Measurements from ENCODE around the gene CD58.

The CD58 gene

GRCh38 chr1:116538544-116538943 lies 32.3 kb downstream of the CD58 start:
- no peak for DNase-seq

- DNase-seq: no peak
These were observed 32.9 kb downstream of the CD58 start for GRCh38 chr1:116537898-116538297.

- DNase-seq: no peak
These were observed 33.6 kb downstream of the CD58 start for GRCh38 chr1:116537040-116537831.

- DNase-seq: no peak
These were observed 36.6 kb downstream of the CD58 start for GRCh38 chr1:116534014-116534739.

- DNase-seq: no peak
These were observed 37.4 kb downstream of the CD58 start for GRCh38 chr1:116533429-116533820.

- no peak for DNase-seq
These were observed 38.0 kb downstream of the CD58 start for GRCh38 chr1:116532671-116533428.

GRCh38 chr1:116531917-116532316 lies 38.9 kb downstream of the CD58 start:
- DNase-seq: no peak

GRCh38 chr1:116529681-116530080 lies 41.1 kb downstream of the CD58 start:
- DNase-seq: no peak

GRCh38 chr1:116529199-116529631 lies 41.6 kb downstream of the CD58 start:
- no peak for DNase-seq

GRCh38 chr1:116528329-116529083 lies 42.3 kb downstream of the CD58 start:
- no peak for DNase-seq

GRCh38 chr1:116525440-116525839 lies 45.4 kb downstream of the CD58 start:
- DNase-seq: no peak

- no peak for DNase-seq
These were observed 49.6 kb downstream of the CD58 start for GRCh38 chr1:116521186-116521585.

GRCh38 chr1:116518400-116518799 lies 52.4 kb downstream of the CD58 start:
- no peak for DNase-seq

GRCh38 chr1:116516631-116517030 lies 54.2 kb downstream of the CD58 start:
- DNase-seq: no peak

GRCh38 chr1:116515702-116516101 lies 55.1 kb downstream of the CD58 start:
- no peak for DNase-seq

- no peak for DNase-seq
These were observed 55.9 kb downstream of the CD58 start for GRCh38 chr1:116514708-116515525.

- DNase-seq: no peak
These were observed 56.9 kb downstream of the CD58 start for GRCh38 chr1:116513956-116514355.

GRCh38 chr1:116511459-116512019 lies 59.3 kb downstream of the CD58 start:
- DNase-seq: no peak

- DNase-seq: no peak
These were observed 60.5 kb downstream of the CD58 start for GRCh38 chr1:116510361-116510760.

- no peak for DNase-seq
These were observed 61.5 kb downstream of the CD58 start for GRCh38 chr1:116508984-116509980.

Measured in NCI-H2107 (cell line).